Gastrocnemius medialis (tissue), 4 donors: Measurements from ENCODE around the gene SWT1.

Experiments used
- POLR2A ChIP-seq, 2 donors: fragments of 450-650 bp; IDR thresholded peaks; one replicate each; pipeline ENCODE4 v1.6.1; 2017; ENCODE audit warnings: antibody characterized with exemption in 2 of 2, mild to moderate bottlenecking in 2 of 2, moderate library complexity in 2 of 2
- TF ChIP-seq, protein P1 (sequence below), 5 experiments: fragments of 450-650 bp in 3 of 5; fragments of 200-600 bp in 2 of 5; sonication (generic) in 2 of 5; IDR thresholded peaks in 4 of 5; conservative IDR thresholded peaks in 1 of 5; 1 replicate in 4 of 5; 2 replicates in 1 of 5; pipeline ENCODE4 v1.5.1; 2016 to 2019; ENCODE audit warnings: antibody characterized with exemption in 5 of 5, mild to moderate bottlenecking in 3 of 5, moderate library complexity in 3 of 5

GRCh38 chr1:185267301-185267700, 110.3 kb downstream of the SWT1 start:
- TF ChIP-seq POLR2A (IDR thresholded peaks at IDR 0.05), result no peak
- TF ChIP-seq, protein P1, sequence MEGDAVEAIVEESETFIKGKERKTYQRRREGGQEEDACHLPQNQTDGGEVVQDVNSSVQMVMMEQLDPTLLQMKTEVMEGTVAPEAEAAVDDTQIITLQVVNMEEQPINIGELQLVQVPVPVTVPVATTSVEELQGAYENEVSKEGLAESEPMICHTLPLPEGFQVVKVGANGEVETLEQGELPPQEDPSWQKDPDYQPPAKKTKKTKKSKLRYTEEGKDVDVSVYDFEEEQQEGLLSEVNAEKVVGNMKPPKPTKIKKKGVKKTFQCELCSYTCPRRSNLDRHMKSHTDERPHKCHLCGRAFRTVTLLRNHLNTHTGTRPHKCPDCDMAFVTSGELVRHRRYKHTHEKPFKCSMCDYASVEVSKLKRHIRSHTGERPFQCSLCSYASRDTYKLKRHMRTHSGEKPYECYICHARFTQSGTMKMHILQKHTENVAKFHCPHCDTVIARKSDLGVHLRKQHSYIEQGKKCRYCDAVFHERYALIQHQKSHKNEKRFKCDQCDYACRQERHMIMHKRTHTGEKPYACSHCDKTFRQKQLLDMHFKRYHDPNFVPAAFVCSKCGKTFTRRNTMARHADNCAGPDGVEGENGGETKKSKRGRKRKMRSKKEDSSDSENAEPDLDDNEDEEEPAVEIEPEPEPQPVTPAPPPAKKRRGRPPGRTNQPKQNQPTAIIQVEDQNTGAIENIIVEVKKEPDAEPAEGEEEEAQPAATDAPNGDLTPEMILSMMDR (IDR thresholded peaks at IDR 0.05 in 4 of 5, conservative IDR thresholded peaks at IDR 0.05 in 1 of 5), result no peak
